HG03521 (cell line): ENCODE measurements around the gene RALGAPB.

Experiments
- ATAC-seq: cut with Tn5 transposase; IDR thresholded peaks from one replicate; pipeline ENCODE4 v1.9.1; 2021; ENCODE audit warnings: mild to moderate bottlenecking, moderate library complexity; ENCODE audit not compliant: unreplicated experiment

Gene RALGAPB

GRCh38 chr20:38543014-38543906 lies 70.6 kb downstream of the RALGAPB start:
- ATAC-seq: no peak

DNA sequence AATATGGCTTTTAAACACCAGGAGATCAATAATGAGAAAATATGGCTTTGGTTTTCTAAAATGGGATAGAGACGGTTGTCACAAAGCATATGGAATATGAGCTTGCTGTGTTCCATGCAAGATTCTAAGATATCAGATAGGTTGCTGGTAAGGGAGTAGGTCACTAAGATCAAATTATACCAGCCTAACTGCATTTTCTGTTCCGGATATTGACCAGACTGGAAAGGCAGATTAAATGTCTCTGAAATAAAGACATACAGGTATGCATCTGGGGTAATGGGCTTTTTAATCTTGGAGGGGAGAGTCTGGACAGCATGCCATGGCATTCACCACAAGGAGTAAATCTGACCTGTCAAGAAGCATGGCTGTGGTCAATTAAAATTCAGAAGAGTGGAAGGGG lies 73.1 kb downstream of the RALGAPB start:
- ATAC-seq: no peak

GRCh38 chr20:38547288-38548085 lies 74.8 kb downstream of the RALGAPB start:
- ATAC-seq: no peak

DNA sequence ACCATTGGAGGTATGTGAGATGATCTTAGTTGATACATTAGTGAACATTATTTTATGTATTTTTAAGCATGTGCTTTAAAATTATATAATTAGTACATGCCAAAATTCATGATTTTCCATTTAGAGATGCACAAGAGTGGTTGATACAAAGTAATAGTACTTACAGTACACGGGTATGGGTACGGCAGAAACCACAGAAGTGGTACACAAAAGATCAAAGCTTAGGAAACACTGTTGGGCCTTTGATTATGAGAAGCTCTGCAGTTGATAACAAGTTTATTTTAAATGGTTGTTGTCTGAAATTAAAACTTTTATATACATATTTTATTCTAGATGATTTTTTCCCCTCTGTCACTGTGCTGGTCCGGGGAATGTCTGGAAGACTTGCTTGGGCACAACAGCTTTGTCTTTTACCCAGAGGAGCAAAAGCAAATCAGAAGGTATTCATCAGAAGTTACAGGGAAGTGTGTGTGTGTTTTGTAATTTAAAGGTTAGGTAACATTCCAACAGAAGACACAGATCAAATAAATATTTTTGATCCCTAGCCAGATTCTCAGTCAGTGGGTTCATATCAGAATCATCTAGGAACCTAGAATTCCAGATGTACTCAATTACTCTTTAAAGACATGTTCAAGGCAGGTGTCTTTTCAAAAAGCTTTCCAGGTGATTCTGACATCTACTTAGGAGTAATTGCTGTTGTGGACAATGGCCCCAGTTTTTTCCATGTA lies 75.9 kb downstream of the RALGAPB start:
- ATAC-seq: no peak

GRCh38 chr20:38550274-38550673 lies 77.6 kb downstream of the RALGAPB start:
- ATAC-seq: no peak

DNA sequence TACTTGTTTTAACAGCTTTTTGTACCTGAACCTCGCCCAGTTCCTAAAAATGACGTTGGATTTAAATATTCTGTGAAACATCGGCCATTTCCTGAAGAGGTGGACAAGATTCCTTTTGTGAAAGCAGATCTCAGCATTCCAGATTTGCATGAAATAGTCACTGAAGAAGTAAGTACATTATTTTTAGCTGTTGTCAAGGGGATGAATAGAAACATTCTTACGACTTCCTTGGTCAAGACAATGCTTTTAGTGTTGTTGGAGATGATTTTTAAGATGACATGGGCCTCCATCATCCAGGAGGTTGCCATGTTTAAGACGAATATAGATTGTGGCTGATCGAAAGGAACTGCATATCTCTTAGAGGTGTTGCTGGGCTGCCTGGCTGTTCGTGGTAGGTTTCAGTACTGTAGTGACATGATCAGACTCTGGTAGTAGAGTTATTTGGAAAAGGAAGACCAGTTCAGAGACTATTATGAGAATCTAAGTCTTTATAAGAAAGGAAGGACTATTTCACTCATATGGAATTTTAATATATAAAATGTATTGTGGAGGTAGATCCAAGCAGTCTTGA lies 78.5 kb downstream of the RALGAPB start:
- ATAC-seq: no peak

- ATAC-seq: no peak
Measured at GRCh38 chr20:38554986-38555385, 82.3 kb downstream of the RALGAPB start.

DNA sequence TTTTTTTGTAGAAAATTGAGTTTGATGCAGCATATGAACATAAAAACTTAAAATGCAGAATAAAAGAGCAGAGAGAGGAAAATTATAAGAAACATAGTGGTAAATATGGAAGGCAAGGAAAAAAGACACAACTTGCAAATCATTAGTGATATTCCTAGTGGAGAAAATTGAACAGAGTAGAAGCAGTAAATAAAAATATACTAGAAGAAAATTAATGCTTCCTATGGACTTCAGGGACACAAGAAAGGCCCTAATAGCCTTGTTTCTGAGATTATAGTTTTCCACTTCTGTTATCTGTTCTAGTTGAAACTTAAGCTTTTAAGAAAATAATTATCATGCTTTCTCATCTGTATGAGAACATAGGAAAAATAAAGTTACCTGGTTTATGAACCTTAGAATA lies 82.8 kb downstream of the RALGAPB start:
- no peak for ATAC-seq

DNA sequence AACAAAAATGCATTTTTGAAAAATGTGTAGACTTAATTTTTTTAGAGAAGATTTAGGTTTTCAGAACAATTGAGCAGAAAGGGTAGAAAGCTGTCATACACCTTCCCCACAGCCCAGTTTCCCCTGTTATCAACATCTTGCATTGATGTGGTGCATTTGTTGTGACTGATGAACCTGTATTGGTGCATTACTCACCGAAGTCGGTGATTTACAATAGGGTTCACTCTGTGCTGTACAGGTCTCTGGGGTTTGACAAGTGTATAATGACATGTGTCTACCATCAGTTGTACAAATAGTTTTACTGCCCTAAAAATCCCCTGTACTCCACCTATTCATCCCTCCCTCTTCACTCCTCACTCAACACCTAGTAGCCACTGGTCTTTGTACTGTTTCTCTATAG lies 84.5 kb downstream of the RALGAPB start:
- ATAC-seq: no peak

GRCh38 chr20:38558596-38559360 lies 86.1 kb downstream of the RALGAPB start:
- ATAC-seq: no peak

DNA sequence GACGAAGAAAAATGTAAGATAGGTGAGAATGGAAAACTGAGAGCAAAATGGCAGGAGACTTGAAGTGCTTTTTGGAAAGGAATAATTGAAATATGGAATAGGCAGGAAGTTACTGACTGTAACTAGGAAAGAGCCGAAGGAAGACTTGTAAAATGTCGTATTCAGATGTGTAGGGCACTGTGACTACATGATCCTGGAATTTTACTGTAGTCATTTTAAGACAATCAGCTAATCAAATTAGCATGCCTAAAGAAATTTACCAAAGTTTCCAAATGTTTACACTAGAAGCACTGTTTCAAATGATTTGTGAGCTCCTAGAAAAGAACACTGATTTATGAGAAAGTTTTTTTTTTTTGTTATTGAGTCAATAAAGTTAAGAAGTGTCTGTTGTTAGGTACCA lies 87.1 kb downstream of the RALGAPB start:
- ATAC-seq: no peak

- no peak for ATAC-seq
Measured at GRCh38 chr20:38563802-38564431, 91.3 kb downstream of the RALGAPB start.

DNA sequence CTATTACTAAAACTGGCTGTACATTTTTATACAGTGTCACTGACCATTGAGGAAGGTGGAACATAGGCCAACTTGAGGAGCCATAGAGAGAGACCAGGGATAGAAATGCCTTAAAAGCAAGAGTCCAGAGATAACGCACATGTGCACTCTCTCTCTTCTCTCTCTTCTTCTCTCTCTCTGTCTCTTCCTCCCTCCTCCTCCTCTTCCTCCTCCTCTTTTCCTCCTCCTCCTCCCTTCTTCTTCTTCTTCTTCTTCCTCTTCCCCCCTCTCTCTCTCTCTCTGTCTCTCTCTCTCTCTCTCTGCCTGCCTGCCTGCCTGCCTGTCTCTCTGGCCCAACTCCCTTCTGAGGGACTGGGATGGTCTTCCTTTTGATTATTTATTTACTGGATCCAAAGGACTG lies 92.0 kb downstream of the RALGAPB start:
- ATAC-seq: no peak

DNA sequence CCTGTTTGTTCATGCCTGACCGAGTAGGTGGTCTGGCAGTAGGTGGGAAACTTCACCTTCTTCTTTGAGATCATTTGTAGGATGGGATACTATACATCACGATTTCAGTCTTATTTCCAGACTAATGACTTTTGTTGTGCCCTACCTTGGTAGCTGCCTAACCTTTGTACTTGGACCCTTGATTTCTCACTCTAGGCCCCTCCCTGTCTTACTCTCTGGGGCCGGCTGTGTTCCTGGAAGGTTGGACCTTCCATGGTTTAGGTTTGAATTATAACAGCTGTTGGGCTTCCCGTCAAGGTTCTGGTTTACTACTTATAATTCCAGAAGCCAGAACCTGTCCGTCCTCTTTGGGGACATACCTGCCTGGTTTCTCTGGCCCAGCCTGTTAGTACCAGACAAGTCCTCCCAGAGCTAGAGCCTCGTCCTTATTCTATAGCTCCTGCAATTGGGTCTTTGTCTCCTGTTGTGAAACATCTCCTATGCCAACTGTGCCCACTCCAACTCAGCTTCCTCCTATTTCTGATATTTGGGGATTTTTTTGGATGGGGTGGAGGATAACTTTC lies 93.5 kb downstream of the RALGAPB start:
- no peak for ATAC-seq

DNA sequence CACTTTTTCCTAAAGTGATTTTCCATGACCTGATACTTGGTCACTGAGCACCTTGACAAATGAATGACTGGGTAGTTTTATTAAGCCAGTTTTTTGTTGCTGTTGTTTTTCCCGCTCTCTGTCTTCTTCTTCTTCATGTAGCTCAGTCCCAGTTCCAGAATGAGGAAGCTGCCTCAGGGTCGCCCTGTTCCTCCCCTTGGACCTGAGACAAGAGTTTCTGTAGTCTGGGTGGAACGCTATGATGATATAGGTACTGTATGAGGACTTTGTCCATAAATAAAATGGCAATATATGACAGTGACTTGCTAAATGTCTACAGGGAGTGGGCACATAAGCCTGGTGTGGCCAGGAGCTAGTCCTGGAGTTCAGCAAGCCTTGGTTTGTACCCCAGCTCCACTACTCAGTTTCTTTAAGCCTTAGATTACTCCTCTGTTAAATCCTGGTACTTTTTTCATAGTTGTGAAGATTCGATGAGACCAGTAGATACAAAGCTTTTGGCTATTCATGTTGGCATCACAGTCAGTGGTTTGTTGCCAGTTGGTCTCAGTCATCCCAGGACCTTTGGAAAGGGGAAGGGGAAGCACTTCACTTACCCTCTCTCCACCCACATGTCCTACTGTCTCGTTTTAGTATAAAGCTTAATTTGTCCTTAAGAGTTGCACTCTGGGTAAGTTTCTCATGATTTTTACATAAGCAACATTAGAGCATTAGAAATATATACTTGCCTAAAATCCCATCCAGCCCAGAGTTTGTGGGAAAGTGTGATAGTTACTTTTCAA lies 97.3 kb downstream of the RALGAPB start:
- no peak for ATAC-seq

GRCh38 chr20:38573413-38573812 lies 100.8 kb downstream of the RALGAPB start:
- no peak for ATAC-seq

DNA sequence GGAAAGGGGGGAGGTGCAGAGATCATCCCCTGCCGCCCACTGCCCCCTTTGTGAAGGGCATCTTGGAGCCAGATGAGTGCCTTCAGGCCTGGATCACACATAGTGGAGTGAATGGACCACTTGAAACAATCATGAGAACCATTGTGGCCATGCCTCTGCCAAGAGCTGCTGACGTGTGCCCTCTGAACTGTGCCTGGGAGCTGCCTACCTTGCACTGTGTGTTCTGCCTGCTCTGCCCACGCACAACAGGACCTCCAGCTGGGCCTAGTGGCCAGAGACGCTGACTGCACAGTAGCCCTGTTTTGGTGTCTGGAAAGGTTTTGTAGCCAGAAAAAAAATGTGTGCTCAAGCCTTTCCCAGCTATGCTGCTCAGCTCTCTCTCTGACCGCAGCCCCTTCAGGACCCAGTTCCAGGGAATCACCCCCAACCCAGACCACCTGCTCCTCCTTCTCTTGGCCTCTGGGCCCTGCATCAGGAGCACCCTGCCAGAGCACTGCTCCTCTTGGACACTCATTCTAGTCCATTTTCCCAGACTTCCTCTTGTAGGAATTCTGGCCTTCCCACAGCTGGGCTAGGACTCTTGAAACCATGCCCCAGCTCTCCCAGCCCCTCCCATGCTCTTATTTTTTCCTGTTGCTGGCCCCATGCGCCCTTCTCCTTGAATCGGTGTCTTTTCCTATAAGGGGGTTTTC lies 106.7 kb downstream of the RALGAPB start:
- no peak for ATAC-seq

DNA sequence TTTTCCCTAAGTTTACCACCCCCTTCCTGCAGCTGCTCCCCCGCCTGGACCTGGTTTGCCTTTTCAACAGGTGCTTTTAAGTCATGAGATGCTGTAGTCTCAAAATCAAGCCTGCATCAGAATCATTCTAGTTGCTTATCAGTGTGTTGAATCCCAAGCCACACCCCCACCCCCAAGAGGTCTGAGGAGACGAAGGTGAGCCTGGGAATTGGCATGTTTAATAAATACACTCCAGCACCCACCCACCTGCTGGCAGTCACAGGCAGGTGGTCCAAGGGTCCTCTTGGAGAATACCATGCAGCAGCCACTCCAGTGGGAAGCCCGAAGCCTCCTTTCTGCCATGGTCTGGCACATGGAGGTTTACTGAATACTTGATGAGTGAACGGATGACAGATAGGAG lies 107.3 kb downstream of the RALGAPB start:
- no peak for ATAC-seq
